Measurements from ENCODE around the gene PEX12. TPM values are rescaled to one million over a fixed set of nuclear protein-coding genes. Genes with fewer than 3 reads are reported as not detected.
"Not testable (repeated sequence)": the region's sequence is repeated elsewhere in the genome, so short reads cannot be mapped to it uniquely, and the experiment has no call there.

Gene PEX12
- total RNA-seq, 1 donor from 2014 or later: 2.9 TPM

DNA sequence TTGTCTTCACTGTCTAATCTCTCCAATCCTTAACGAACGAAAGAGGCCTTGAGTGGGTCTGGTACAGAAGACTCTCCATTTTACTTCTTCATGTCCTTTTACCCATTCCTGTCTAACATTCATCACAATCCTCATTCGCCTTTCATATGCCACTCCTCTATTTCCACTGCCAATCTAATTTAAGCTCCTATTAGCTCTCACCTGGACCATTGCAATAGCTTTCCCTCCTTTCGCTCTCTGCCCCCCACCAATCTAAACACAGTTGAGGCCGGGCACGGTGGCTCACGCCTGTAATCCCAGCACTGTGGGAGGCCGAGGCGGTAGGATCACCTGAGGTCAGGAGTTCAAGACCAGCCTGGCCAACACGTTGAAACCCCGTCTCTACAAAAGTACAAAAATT is 11.4 kb downstream of the PEX12 start:
- intact Hi-C loops (cut with DNase I): no loop called here
- Histone ChIP-seq H3K4me1 (peaks cover 24% of the 10 kb centered on the region), H3K27me3 (no peaks in the 10 kb centered on the region), H3K9me3 (no peaks in the 10 kb centered on the region), H3K4me3 (peak overlapping the region; percentile 64 to 83), H3K36me3 (no peaks in the 10 kb centered on the region), H3K27ac (no peak overlapping the region)
- DNase-seq (ENCODE audit: extremely low spot score in 2 of 2): no peak
- TF ChIP-seq, protein P1, sequence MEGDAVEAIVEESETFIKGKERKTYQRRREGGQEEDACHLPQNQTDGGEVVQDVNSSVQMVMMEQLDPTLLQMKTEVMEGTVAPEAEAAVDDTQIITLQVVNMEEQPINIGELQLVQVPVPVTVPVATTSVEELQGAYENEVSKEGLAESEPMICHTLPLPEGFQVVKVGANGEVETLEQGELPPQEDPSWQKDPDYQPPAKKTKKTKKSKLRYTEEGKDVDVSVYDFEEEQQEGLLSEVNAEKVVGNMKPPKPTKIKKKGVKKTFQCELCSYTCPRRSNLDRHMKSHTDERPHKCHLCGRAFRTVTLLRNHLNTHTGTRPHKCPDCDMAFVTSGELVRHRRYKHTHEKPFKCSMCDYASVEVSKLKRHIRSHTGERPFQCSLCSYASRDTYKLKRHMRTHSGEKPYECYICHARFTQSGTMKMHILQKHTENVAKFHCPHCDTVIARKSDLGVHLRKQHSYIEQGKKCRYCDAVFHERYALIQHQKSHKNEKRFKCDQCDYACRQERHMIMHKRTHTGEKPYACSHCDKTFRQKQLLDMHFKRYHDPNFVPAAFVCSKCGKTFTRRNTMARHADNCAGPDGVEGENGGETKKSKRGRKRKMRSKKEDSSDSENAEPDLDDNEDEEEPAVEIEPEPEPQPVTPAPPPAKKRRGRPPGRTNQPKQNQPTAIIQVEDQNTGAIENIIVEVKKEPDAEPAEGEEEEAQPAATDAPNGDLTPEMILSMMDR (IDR thresholded peaks at IDR 0.05): no peak
- TF ChIP-seq POLR2A (IDR thresholded peaks at IDR 0.05): no peak
- TF ChIP-seq POLR2AphosphoS5 (IDR thresholded peaks at IDR 0.05; ENCODE audit: insufficient read depth in 1 of 2, low read depth in 1 of 2): no peak

- H3K27ac ChIP-seq; DNase-seq (ENCODE audit: extremely low spot score in 2 of 2); intact Hi-C loops (cut with DNase I); H3K4me1 ChIP-seq; H3K9me3 ChIP-seq; H3K4me3 ChIP-seq; H3K27me3 ChIP-seq; H3K36me3 ChIP-seq: not testable (repeated sequence)
Measured at GRCh38 chr17:35563181-35563580, 15.2 kb downstream of the PEX12 start.

DNA sequence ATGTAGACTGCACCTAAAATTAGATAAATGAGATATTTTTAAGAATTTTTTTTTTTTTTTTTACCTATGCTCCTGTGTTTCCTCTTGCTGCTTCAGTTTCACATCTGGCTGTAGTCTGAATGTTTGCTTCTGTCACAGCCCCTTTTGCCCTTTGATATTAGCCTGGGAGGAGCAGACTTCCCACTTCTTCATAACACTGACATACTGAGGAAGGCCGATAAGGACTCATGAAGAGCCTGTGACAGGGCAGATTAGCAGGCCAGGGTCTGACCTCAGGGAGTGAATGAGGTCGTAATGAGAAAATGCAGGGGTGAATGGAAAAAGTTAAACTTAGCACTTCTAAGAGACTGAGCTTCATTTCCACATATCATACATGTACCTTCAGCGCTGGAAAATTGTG is 17.7 kb downstream of the PEX12 start, which contains the start of gene SLFN14:
TSS of gene SLFN14 (minus strand) at position 117 of the 400 bp plus-strand sequence. CDS start 2,757 bp downstream, outside the sequence.
- Histone ChIP-seq H3K36me3 (no peaks in the 10 kb centered on the region), H3K4me3 (no peak within 1 kb of the TSS), H3K9me3 (no peaks in the 10 kb centered on the region), H3K4me1 (no peaks in the 10 kb centered on the region), H3K27me3 (no peaks in the 10 kb centered on the region), H3K27ac (no peak within 1 kb of the TSS)
- intact Hi-C loops (cut with DNase I): no loop called here
- TF ChIP-seq, protein P1 (IDR thresholded peaks at IDR 0.05): no peak
- TF ChIP-seq POLR2A (IDR thresholded peaks at IDR 0.05) (no peak), POLR2AphosphoS5 (IDR thresholded peaks at IDR 0.05; ENCODE audit: insufficient read depth in 1 of 2, low read depth in 1 of 2) (no peak)
- DNase-seq (ENCODE audit: extremely low spot score in 2 of 2): no peak

DNA sequence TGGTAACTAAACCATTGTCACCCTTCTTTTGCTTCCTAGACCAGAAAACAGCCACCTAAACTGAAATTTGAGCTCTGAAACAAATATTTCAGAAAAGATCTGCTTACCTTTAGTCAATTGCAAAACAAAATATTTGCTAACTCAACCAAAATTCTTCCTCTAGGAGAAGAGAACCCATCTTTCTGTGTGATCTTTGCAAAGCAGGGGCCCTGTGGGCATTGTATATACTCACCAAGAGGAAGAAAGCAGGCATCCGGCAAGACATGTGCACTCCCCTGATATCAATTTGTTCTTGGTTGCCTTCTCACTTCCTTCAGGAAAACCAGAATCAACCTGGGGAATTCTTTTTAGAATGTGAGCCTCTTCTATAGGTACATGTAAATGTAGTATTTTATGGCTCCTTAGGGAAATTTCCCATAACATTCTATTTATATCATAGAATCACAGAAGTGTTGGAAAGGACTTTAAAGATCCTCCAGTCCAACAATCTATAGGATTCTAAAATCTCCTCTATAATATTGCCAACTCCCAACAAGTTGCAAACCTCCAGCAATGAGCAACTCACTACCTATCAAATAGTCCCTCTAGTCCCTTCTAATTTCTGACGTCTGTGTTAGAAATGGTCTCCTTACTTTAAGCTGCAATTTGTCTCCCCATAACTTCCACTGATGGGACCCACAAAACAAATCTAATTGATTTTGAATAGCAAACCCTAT is 18.7 kb downstream of the PEX12 start:
- intact Hi-C loops (cut with DNase I): no loop called here
- no peaks in the 10 kb centered on the region for H3K4me1 ChIP-seq
- H3K4me3 ChIP-seq: no peak overlapping the region
- no peaks in the 10 kb centered on the region for H3K36me3 ChIP-seq
- no peaks in the 10 kb centered on the region for H3K9me3 ChIP-seq
- DNase-seq (ENCODE audit: extremely low spot score in 2 of 2): no peak
- TF ChIP-seq POLR2A (IDR thresholded peaks at IDR 0.05): no peak
- TF ChIP-seq, protein P1 (IDR thresholded peaks at IDR 0.05): no peak
- no peak for TF ChIP-seq POLR2AphosphoS5 (IDR thresholded peaks at IDR 0.05; ENCODE audit: insufficient read depth in 1 of 2, low read depth in 1 of 2)
- no peak overlapping the region for H3K27ac ChIP-seq
- no peaks in the 10 kb centered on the region for H3K27me3 ChIP-seq

- peak in 1 of 2 donors; percentile 29 for DNase-seq (ENCODE audit: extremely low spot score in 2 of 2)
Measured at GRCh38 chr17:35557353-35557752, 21.0 kb downstream of the PEX12 start.

More at GRCh38 chr17:35557353-35557752, 21.0 kb downstream of the PEX12 start:
- Histone ChIP-seq H3K36me3 (no peaks in the 10 kb centered on the region), H3K27ac (no peak overlapping the region), H3K4me3 (no peak overlapping the region), H3K27me3 (no peaks in the 10 kb centered on the region), H3K4me1 (no peaks in the 10 kb centered on the region), H3K9me3 (no peaks in the 10 kb centered on the region)
- intact Hi-C loops (cut with DNase I): no loop called here
- TF ChIP-seq, protein P1 (IDR thresholded peaks at IDR 0.05): no peak
- TF ChIP-seq POLR2A (IDR thresholded peaks at IDR 0.05) (no peak), POLR2AphosphoS5 (IDR thresholded peaks at IDR 0.05; ENCODE audit: insufficient read depth in 1 of 2, low read depth in 1 of 2) (no peak)
